GM19372 (cell line): Measurements from ENCODE around the gene RALGPS2.

Experiments
- ATAC-seq: cut with Tn5 transposase; IDR thresholded peaks from one replicate; pipeline ENCODE4 v1.9.1; 2021; ENCODE audit warnings: mild to moderate bottlenecking, low read depth, moderate library complexity; ENCODE audit not compliant: unreplicated experiment

The RALGPS2 gene

GRCh38 chr1:178724728-178725465 is at the start of gene RALGPS2:
Gene RALGPS2, plus strand, starts transcription at chr1:178725244. Its CDS starts 51,521 bp downstream, at chr1:178776765.
- ATAC-seq: peak; percentile 63

DNA sequence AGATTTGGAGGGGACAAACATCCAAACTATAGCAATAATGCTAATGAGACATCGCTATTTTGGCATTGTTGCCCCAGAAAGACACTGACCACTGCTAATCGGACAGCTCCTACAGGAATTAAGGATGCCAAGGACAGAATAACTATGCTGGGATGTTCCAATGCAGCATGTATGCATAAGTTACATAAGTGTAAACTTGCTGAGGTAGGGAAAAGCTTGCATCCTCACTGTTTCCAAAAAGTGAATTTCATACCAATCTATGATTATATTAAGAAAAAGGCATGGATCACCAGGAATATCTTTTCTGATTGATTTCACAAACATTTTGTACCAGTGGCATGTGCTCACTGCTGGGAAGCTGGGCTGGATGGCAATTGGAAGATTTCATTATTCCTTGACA is 45.8 kb upstream of the RALGPS2 start:
- no peak for ATAC-seq

DNA sequence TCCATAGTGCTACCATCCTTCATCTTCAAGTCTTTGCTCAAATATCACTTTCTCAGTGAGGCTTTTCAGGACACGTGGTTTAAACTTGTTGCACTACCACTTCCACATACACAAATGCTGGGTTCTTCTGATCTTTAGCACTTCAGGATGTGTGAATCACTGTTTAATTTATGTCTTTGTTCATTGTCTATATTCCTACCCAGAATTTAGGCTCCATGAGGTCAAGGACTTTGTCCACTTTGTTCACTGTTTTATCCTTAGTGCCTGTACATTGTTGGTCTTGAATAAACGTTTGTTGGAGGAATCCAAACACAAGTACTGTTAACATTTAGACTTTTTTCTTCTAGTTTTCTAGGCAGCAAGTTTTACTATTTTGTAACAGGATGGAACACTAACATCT is 42.6 kb upstream of the RALGPS2 start:
- ATAC-seq: no peak

DNA sequence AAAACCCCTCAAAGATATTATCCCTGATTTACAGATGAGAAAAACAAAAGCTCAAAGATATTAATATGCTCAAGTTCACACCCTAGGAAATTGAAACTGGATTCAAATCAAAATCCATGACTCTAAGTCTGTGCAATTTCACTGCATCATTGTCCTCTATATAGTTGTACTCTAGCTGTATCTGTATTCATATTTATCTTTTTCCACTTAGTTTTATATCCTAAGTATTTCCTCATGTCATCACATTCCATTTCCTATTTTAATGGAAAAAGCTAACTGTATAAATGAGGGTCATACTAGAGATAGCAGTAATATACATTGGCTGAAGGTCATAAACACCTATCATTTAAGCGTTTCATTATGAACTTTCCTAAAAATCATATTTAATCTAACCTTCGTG is 42.2 kb upstream of the RALGPS2 start:
- no peak for ATAC-seq

DNA sequence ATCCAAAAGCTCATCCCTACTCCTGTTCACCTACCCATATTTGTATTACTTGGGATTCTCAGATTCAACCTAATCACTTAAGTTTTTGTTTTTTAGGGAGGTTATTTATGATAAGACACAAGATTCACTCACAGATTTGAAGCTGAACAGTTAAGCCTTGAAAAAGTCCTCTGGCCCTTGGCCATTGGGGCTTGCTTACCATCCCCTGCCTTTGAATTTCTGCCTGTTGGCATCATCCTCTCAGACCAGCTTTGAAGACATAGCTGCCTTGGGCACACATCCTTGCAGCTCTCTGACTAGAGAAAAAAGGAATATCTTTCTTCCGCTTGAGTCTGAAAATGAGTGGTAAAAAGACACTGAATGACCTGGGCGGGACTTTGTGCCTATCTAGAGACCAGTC is 41.8 kb upstream of the RALGPS2 start:
- no peak for ATAC-seq

DNA sequence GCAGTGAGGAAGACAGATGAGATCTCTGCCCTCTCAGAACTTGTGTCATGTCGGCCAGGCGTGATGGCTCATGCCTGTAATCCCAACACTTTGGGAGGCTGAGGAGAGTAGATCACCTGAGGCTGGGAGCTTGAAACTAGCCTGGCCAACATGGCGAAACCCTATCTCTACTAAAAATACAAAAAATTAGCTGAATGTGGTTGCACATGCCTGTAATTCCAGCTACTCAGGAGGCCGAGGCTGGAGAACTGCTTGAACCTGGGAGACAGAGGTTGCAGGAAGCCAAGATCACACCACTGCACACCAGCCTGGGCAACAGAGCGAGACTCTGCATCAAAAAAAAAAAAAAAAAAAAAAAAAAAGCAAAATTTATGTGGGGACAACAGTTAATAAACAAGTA is 40.9 kb upstream of the RALGPS2 start:
- ATAC-seq: no peak

DNA sequence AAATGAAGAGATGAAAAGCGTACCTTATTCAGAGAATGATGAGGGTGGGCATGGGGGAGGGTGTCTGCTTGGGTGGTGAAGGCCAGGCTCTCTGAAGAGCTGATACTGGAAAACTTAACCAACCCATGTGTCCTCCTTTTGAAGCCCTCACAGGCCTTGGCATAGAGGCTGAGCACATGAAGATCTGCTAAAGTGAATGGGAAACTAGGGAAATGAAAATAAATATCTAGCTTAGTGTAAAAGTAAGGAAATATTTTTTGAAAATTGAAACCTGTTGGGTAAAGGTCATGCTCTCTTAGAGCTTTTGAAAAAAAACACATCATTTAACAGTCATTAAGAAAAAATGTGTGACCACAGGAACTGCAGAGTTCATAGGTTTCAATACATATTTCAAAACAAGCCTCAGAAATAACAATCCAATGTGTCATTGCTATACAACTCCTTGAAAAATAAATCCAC is 40.5 kb upstream of the RALGPS2 start:
- ATAC-seq: peak; percentile 76

- ATAC-seq: no peak
These were observed 38.6 kb upstream of the RALGPS2 start for GRCh38 chr1:178686407-178686806.

- no peak for ATAC-seq
These were observed 36.8 kb upstream of the RALGPS2 start for GRCh38 chr1:178688244-178688643.

DNA sequence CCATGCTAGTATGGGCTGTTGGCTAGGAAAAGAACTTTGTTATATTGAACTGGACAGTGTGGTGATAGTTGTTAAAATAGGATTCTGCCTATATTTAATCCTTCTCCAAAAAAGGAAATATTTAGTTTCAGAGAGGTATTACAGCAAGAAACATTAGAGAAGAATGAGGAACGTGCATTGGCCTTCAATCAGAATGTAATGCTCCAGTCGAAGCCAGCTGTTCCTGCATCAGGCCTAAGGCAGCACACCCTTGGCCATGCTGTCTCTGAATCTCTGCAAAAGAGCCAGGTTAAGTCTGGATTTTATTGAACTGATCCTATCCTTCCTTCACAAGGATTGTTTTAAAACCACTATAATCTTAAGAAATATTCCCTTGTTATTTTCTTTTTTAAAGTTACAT is 35.3 kb upstream of the RALGPS2 start:
- ATAC-seq: no peak

- no peak for ATAC-seq
These were observed 34.5 kb upstream of the RALGPS2 start for GRCh38 chr1:178690496-178690895.

- ATAC-seq: no peak
These were observed 32.3 kb upstream of the RALGPS2 start for GRCh38 chr1:178692564-178693327.

DNA sequence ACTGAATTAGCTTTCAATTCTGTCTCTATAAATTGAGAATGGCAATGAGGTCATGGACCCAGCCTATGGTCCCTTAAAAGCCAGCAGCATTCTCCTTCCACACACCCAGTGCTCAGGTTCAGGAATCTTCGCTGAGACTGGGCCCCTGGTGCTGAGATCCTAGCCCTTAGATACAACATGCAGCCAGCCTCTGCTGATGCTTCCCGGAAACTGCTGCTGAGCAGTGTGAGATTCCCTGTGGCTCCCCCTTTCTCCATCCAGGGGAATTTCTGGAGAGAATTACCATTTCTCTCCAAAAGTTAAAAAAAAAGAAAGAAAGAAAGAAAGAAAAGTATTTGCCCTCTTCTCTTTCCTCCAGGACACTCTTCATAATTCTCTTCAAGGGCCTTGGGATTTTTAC is 31.7 kb upstream of the RALGPS2 start:
- ATAC-seq: no peak

DNA sequence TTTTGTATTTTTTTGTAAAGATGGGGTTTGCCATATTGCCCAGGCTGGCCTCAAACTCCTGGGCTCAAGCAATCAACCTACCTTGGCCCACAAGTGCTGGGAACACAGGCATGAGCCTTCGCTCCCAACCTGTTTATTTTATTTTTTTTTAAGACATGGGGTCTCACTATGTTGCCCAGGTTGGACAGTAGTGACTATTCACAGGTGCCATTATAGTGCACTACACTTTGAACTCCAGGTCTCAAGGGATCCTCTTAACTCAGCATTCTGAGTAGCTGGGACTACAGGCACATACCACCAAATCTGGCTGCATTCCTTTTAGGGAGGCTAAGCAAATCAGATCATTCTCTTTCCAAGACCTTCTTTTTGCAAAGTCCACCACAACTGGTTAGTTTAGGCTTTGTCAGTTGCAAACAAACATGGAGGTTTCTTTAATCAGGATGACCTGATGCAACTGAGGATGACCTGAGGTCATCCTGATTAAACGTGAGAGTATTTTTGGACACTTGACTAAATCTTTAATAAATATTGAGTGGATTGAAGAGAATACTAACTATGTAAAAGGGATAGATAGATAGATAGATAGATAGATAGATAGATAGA is 30.0 kb upstream of the RALGPS2 start:
- no peak for ATAC-seq

DNA sequence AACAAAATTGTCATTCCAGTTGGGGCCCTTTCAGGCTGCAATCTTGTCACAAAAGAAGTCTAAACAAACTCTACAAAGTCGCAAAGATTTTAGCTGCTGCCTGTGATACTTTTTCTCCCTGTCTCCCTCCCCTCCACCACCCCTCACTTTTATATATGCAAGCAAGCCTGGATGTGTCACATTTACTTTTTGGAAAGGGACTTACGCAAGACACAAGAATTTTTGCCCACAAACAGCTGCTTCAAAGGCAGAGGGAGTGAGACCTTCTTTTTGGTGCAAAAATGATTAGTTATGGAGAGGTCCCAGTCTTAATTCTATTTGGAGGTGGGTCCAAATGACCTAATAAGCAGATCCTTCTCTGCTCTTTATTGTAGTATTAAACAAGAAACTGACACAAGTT is 22.9 kb upstream of the RALGPS2 start:
- no peak for ATAC-seq

DNA sequence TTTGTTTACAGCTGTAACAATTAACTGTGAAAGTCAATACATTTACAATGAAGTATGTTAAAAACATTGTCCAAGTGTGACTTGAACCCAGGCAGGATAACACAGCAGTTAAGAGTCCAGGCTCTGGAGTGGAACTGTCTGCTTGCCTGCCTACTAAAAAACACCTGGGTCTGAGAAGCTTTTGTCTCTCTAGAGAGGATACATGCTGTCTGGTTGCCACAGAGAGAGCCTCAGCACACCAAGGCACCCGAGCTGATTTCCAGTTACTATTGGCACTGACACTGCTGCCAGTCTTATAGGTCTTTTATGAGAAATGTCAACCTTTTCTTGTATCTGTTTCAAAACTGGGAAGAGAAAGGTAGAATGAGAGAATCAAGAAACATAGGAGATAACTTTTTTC is 20.2 kb upstream of the RALGPS2 start:
- ATAC-seq: no peak

GRCh38 chr1:178706432-178706831 is 18.6 kb upstream of the RALGPS2 start:
- ATAC-seq: no peak

DNA sequence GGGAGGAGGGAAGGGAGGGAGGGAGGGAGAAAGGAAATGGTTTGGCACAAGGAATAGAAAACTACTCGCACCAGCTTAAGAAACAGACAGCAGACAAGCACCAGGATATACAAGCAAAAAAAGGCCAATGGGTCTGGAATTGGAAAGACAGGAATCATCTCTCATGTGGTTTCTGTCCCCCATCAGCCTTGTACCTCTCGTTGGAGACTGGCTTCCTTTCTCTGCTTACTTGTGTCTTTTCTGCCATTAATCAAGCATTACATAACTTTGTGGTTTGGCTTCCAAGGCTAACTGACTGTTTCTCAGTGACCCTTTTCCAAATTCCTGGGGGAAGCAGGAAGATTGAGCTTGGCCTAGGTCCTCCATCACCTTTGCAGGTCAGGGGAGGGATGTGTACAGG is 11.8 kb upstream of the RALGPS2 start:
- ATAC-seq: no peak

- no peak for ATAC-seq
These were observed 10.6 kb upstream of the RALGPS2 start for GRCh38 chr1:178714453-178714852.

GRCh38 chr1:178716111-178716510 is 8.9 kb upstream of the RALGPS2 start:
- no peak for ATAC-seq

GRCh38 chr1:178718520-178718919 is 6.5 kb upstream of the RALGPS2 start:
- no peak for ATAC-seq

- ATAC-seq: no peak
These were observed 1.5 kb upstream of the RALGPS2 start for GRCh38 chr1:178723546-178723945.
